Neural progenitor cell (in vitro differentiated cells): ENCODE data around the gene PCSK1.

ENCODE experiments used
- CTCF ChIP-seq: fragments of 200-600 bp; sonication (generic); IDR thresholded peaks from 2 replicates; pipeline ENCODE4 v1.5.1; 2017; ENCODE audit warnings: antibody characterized with exemption, mild to moderate bottlenecking
- EZH2 ChIP-seq: fragments of 200-600 bp; sonication (generic); IDR thresholded peaks from 2 replicates; pipeline ENCODE4 v1.6.1; 2017; ENCODE audit warnings: antibody characterized with exemption, mild to moderate bottlenecking, moderate library complexity
- EZH2phosphoT487 ChIP-seq: fragments of 200-600 bp; sonication (generic); IDR thresholded peaks from 2 replicates; pipeline ENCODE4 v1.6.1; 2017; ENCODE audit warnings: antibody characterized with exemption

DNA sequence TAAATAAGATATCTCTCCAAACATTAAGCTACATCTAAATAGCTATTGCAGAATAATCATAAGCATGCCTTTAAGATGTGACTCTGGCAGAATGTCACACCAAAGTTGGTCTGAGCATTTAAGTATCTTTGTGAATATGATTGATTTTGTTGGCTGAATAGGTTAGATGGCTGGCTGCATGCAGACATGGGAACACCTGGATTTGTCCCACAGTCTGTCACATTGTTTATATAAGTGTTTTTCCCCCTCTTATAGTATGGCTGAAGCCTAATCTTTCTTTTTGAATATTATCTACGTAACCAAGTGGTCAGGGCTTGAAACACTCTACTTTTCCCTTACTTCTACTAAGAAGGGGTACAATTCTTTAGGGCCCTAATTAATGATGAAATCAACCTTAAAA, 36.2 kb downstream of the PCSK1 start:
- TF ChIP-seq CTCF (no peak), EZH2 (no peak), EZH2phosphoT487 (no peak)
